K562 (cell line): ENCODE measurements around the gene MON2. TPM values are rescaled to one million over a fixed set of nuclear protein-coding genes. Genes with fewer than 3 reads are reported as not detected.
A peak's percentile ranks its signal among the peaks of the same experiment; 100 is the strongest.
"Not testable (repeated sequence)": the region's sequence is repeated elsewhere in the genome, so short reads cannot be mapped to it uniquely, and the experiment has no call there.

ENCODE experiments used
- ATAC-seq: fragments of 200-7000 bp; cut with Tn5 transposase; 3 replicates; pipeline ENCODE4 v1.9.1; 2020; ENCODE audit warnings: moderate library complexity
- BruUV-seq: library from RNA; stranded (reverse); fragments of 400-500 nt; replicated peaks from 2 replicates; lab custom pipeline; 2021; lab: Mats Ljungman, UMichigan
- CTCF ChIA-PET: fragments of 300-600 bp; formaldehyde crosslinking; extraction: SDS; loops from one replicate; lab custom pipeline; 2021; ENCODE audit warnings: low intra/inter-chr PET ratio; lab: Yijun Ruan, JAX
- POLR2A ChIA-PET: fragments of 300-600, 350-650 bp; sonication (Branson Sonifier 250); formaldehyde crosslinking; extraction: SDS; loops from one replicate; lab custom pipeline; 2021; ENCODE audit warnings: antibody characterized with exemption, inconsistent platforms; lab: Yijun Ruan, JAX
- DNase-seq, 4 experiments: peaks; one replicate each; pipeline versions ENCODE4 v3.0.0 to v3.0.0-alpha.2; 2011 to 2018; ENCODE audit warnings: low spot score in 3 of 4, mixed read lengths in 3 of 4; ENCODE audit errors: extremely low read depth in 1 of 4
- FAIRE-seq: peaks from 2 replicates; lab custom pipeline; 2011; peaks lifted over from hg19 to GRCh38; lab: Jason Lieb, UNC
- H2AFZ ChIP-seq: 2 replicates; pipeline ENCODE4 v1.6.0; 2011; ENCODE audit warnings: low read depth, low read length, control low read depth, inconsistent platforms
- H3K27ac ChIP-seq: fragments of 200-600 bp; 3 replicates; pipeline ENCODE4 v1.8.0; 2011; ENCODE audit warnings: low read depth, mild to moderate bottlenecking, control low read depth, inconsistent platforms, low read length, moderate library complexity, mixed read lengths; ENCODE audit errors: extremely low read depth
- H3K27me3 ChIP-seq, 2 experiments: fragments of 300-600 bp in 1 of 2; 2 replicates in 1 of 2; 3 replicates in 1 of 2; pipeline versions ENCODE4 v1.6.0 to v1.8.0; 2011; ENCODE audit warnings: inconsistent platforms in 2 of 2, low read length in 2 of 2, mild to moderate bottlenecking in 1 of 2, mixed read lengths in 1 of 2, moderate library complexity in 1 of 2; ENCODE audit not compliant: control insufficient read depth in 2 of 2, insufficient read depth in 2 of 2
- H3K36me3 ChIP-seq: fragments of 300-600 bp; 3 replicates; pipeline ENCODE4 v1.8.0; 2011; ENCODE audit warnings: mild to moderate bottlenecking, low read length, inconsistent platforms; ENCODE audit not compliant: control insufficient read depth, insufficient read depth
- H3K4me1 ChIP-seq, 2 experiments: fragments of 200-600 bp in 1 of 2; replicated peaks in 1 of 2; 2 replicates in 1 of 2; 3 replicates in 1 of 2; pipeline versions ENCODE4 v1.5.1 to v1.8.0; 2011; ENCODE audit warnings: inconsistent platforms in 2 of 2, low read length in 2 of 2, mild to moderate bottlenecking in 1 of 2, mixed read lengths in 1 of 2, moderate library complexity in 1 of 2; ENCODE audit not compliant: control insufficient read depth in 2 of 2, insufficient read depth in 2 of 2
- H3K4me2 ChIP-seq: 2 replicates; pipeline ENCODE4 v1.6.1; 2011; ENCODE audit warnings: low read length, control low read depth, inconsistent platforms, mixed read lengths; ENCODE audit not compliant: insufficient read depth
- H3K4me3 ChIP-seq: fragments of 200-600 bp; sonication (generic), shearing (Covaris generic); 2 replicates; pipeline ENCODE4 v1.5.1; 2016; ENCODE audit warnings: control low read depth, inconsistent platforms
- H3K79me2 ChIP-seq: fragments of 200-600 bp; 3 replicates; pipeline ENCODE4 v1.8.0; 2011; ENCODE audit warnings: low read length, inconsistent platforms; ENCODE audit not compliant: control insufficient read depth, insufficient read depth
- H3K9ac ChIP-seq, 2 experiments: 2 replicates each; pipeline versions ENCODE4 v1.6.0 to v1.6.1; 2011; ENCODE audit warnings: low read depth in 2 of 2, low read length in 2 of 2, control low read depth in 1 of 2, inconsistent platforms in 1 of 2, mild to moderate bottlenecking in 1 of 2, mixed read lengths in 1 of 2; ENCODE audit not compliant: insufficient read depth in 1 of 2
- H3K9me1 ChIP-seq: one replicate; pipeline ENCODE4 v1.6.0; 2011; ENCODE audit warnings: inconsistent platforms, mild to moderate bottlenecking, low read length, moderate library complexity; ENCODE audit not compliant: control insufficient read depth, insufficient read depth
- H3K9me3 ChIP-seq: replicated peaks from 2 replicates; pipeline ENCODE4 v1.5.1; 2011; ENCODE audit warnings: low read depth, low read length, inconsistent platforms; ENCODE audit not compliant: control insufficient read depth, insufficient read depth
- H4K20me1 ChIP-seq: replicated peaks from 2 replicates; pipeline ENCODE4 v1.6.1; 2011; ENCODE audit warnings: low read length, inconsistent platforms, mixed read lengths; ENCODE audit not compliant: control insufficient read depth, insufficient read depth
- ELF4 ChIP-seq: fragments of 450-650 bp; formaldehyde crosslinking; IDR thresholded peaks from 2 replicates; pipeline ENCODE4 v1.4.0; 2022; ENCODE audit warnings: missing genetic modification characterization
- FOXJ3 ChIP-seq: sonication (generic); formaldehyde crosslinking; IDR thresholded peaks from 2 replicates; pipeline ENCODE4 v1.4.0; 2020; ENCODE audit warnings: mild to moderate bottlenecking, missing genetic modification reagents
- KHSRP ChIP-seq: fragments of 450-650 bp; IDR thresholded peaks from 2 replicates; pipeline ENCODE4 v1.6.1; 2017
- MCM5 ChIP-seq: fragments of 450-650 bp; IDR thresholded peaks from 2 replicates; pipeline ENCODE4 v1.6.1; 2016; ENCODE audit warnings: low read depth
- MYBL2 ChIP-seq, 2 experiments: fragments of 450-650 bp in 1 of 2; sonication (generic) in 1 of 2; formaldehyde crosslinking in 1 of 2; IDR thresholded peaks; 2 replicates each; pipeline versions ENCODE4 v1.6.1 to v1.8.1; 2017 to 2022; ENCODE audit warnings: borderline replicate concordance in 1 of 2, inconsistent platforms in 1 of 2, low read depth in 1 of 2, mild to moderate bottlenecking in 1 of 2, missing genetic modification reagents in 1 of 2, moderate library complexity in 1 of 2
- NFE2L1 ChIP-seq: fragments of 450-650 bp; IDR thresholded peaks from 2 replicates; pipeline ENCODE4 v1.6.1; 2016; ENCODE audit warnings: missing genetic modification characterization, low read depth, mild to moderate bottlenecking, missing compliant biosample characterization, moderate library complexity, borderline replicate concordance
- PML ChIP-seq: IDR thresholded peaks from 2 replicates; pipeline ENCODE4 v1.6.1; 2012; ENCODE audit warnings: low read length, inconsistent platforms
- SMAD1 ChIP-seq: fragments of 150-350 bp; IDR thresholded peaks from 2 replicates; pipeline ENCODE4 v1.6.1; 2014; ENCODE audit warnings: low read length, low read depth; ENCODE audit not compliant: partially characterized antibody
- XRCC4 ChIP-seq: IDR thresholded peaks from one replicate; pipeline ENCODE4 v1.6.1; 2011; ENCODE audit not compliant: insufficient read depth, insufficient read length; ENCODE audit errors: extremely low read depth
- ZNF431 ChIP-seq: sonication (generic); formaldehyde crosslinking; IDR thresholded peaks from 2 replicates; pipeline ENCODE4 v1.8.0; 2022; ENCODE audit warnings: mild to moderate bottlenecking, missing genetic modification reagents
- WGBS: fragments of 100-300 bp; shearing (Covaris generic); methylation state at CpG from one replicate; pipeline ENCODE4 v1.1.6; 2016; ENCODE audit warnings: low coverage, mixed read lengths; ENCODE audit not compliant: insufficient coverage; ENCODE audit errors: missing lambda C conversion rate; 5-methylcytosine and 5-hydroxymethylcytosine counted together
- in situ Hi-C: fragments of 300-500 bp; cut with MboI; formaldehyde crosslinking; loops from 4 replicates; pipeline ENCODE4 v1.15.0; 2018; ENCODE audit warnings: inconsistent platforms, mixed read lengths
- intact Hi-C: fragments of 100-400 bp; cut with micrococcal nuclease; formaldehyde crosslinking; loops from 2 replicates; pipeline ENCODE4 v1.14.2; 2022
- polyA plus RNA-seq, 8 experiments: library from polyadenylated mRNA; depleted of rRNA in 4 of 8; stranded (reverse) in 5 of 8; unstranded in 3 of 8; fragments of >200 nt; fragmentation: Nextera tagmentation in 2 of 8; fragmentation: Illumina TruSeq in 1 of 8; extraction: Ambion mirVana in 2 of 8; extraction: Trizol in 1 of 8; gene quantifications; 2 replicates each; pipeline versions ENCODE4 v1.2.1 to v1.2.3, GENCODE V29; 2011 to 2014; ENCODE audit warnings: inconsistent platforms in 1 of 8, missing spikeins in 1 of 8
- total RNA-seq, 7 experiments: library from RNA; depleted of rRNA in 6 of 7; stranded (reverse); fragments of >200 nt in 6 of 7; fragmentation: Illumina TruSeq in 2 of 7; extraction: Trizol in 2 of 7; gene quantifications; 2 replicates each; pipeline versions ENCODE4 v1.2.1 to v1.2.3, GENCODE V29; 2011 to 2021; ENCODE audit warnings: low replicate concordance in 1 of 7
- TF ChIP-seq, protein P1 (sequence below): sonication (generic); formaldehyde crosslinking; IDR thresholded peaks from 2 replicates; pipeline ENCODE4 v1.9.0; 2022; ENCODE audit warnings: mild to moderate bottlenecking, missing genetic modification reagents
- TF ChIP-seq, protein P2 (sequence below): fragments of 450-650 bp; formaldehyde crosslinking; IDR thresholded peaks from 2 replicates; pipeline ENCODE4 v1.4.0; 2020; ENCODE audit warnings: mild to moderate bottlenecking, mixed read lengths
- TF ChIP-seq, protein P3 (sequence below): fragments of 250-450 bp; sonication (Bioruptor Pico); IDR thresholded peaks from 2 replicates; pipeline ENCODE4 v1.5.0; 2020; ENCODE audit warnings: mild to moderate bottlenecking, borderline replicate concordance

MON2 gene
- total and polyA plus RNA-seq, 9 of the 15 experiments (the other 6 are each of a cell fraction or from before 2014, with no cell fraction given), result 3.6 to 31.6 (median 16.8) TPM

DNA sequence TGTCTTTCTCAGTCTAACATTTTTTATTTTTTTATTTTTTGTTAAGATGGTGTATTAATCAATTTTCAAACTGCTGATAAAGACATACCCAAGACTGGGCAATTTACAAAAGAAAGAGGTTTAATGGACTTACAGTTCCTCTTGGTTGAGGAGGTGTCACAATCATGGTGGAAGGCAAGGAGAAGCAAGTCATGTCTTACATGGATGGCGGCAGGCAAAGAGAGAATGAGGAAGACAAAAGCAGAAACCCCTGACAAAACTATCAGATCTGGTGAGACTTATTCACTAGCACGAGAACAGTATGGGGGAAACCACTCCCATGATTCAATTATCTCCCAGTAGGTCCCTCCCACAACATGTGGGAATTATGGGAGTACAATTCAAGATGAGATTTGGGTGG is 11.2 kb upstream of the MON2 start:
- H3K9ac ChIP-seq, CTCF ChIA-PET, H3K4me3 ChIP-seq, H3K4me2 ChIP-seq, H3K9me3 ChIP-seq, POLR2A ChIA-PET, H4K20me1 ChIP-seq, in situ Hi-C loops, ATAC-seq, H3K27ac ChIP-seq, H3K36me3 ChIP-seq, H3K4me1 ChIP-seq, DNase-seq, intact Hi-C loops, H3K9me1 ChIP-seq, H2AFZ ChIP-seq, H3K27me3 ChIP-seq, FAIRE-seq, BruUV-seq, H3K79me2 ChIP-seq: not testable (repeated sequence)
- WGBS, result 3% methylated on average over 2 of the region's 2 CpGs
- TF ChIP-seq ZNF431 (CRISPR knock-in tag), result peak; percentile 89

DNA sequence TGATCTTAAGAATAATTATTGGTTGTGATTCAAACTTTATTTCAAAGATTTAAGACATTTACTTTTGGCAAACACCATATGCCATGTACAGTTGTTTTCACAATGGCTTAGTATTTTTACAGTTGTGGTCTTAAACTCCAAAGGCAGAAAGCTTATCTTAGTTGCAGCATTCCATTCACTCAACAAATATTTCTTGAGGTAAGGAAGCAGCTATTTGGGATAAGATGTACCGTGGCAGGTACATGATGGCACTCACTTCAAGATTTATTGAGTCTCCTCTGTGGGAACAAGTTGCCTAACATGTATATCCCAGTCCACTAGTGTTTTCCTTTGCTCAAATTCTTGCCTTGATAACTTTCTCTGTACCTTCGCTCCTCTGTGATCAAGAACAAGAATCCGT is 8.0 kb upstream of the MON2 start:
- H3K27ac ChIP-seq, result no peak overlapping the region
- no peak overlapping the region for H3K4me3 ChIP-seq
- H3K79me2 ChIP-seq, result no peaks in the 10 kb centered on the region
- no peak overlapping the region for H3K4me2 ChIP-seq
- no peaks in the 10 kb centered on the region for H3K9me1 ChIP-seq
- H2AFZ ChIP-seq, result no peak overlapping the region
- WGBS, result 19% methylated on average over 3 of the region's 3 CpGs
- no peaks in the 10 kb centered on the region for H4K20me1 ChIP-seq
- no peaks in the 10 kb centered on the region for H3K27me3 ChIP-seq
- intact Hi-C loops (no loop called here), in situ Hi-C loops (no loop called here)
- no peaks in the 10 kb centered on the region for H3K4me1 ChIP-seq
- DNase-seq (no peak), ATAC-seq (no peak), FAIRE-seq (no peak)
- no peak overlapping the region for H3K9ac ChIP-seq
- CTCF ChIA-PET, result interaction anchor here (0.7 kb wide), 1 partner anchor 63 kb away, joined by 3 read pairs; no protein-coding TSS in a partner anchor
- no TSS peak for BruUV-seq
- H3K36me3 ChIP-seq, result no peaks in the 10 kb centered on the region
- H3K9me3 ChIP-seq, result no peaks in the 10 kb centered on the region; the same call in 1 of the 2 replicates
- POLR2A ChIA-PET, result no interaction called here
- TF ChIP-seq KHSRP (no peak), NFE2L1 (no peak), XRCC4 (no peak), FOXJ3 (no peak), MYBL2 (IDR thresholded peaks at IDR 0.05; ENCODE audit: low read depth) (no peak), MYBL2 (CRISPR knock-in tag; IDR thresholded peaks at IDR 0.05; ENCODE audit: borderline replicate concordance) (no peak), SMAD1 (no peak), PML (no peak), ELF4 (CRISPR knock-in tag) (no peak), MCM5 (no peak)
- TF ChIP-seq, protein P1, sequence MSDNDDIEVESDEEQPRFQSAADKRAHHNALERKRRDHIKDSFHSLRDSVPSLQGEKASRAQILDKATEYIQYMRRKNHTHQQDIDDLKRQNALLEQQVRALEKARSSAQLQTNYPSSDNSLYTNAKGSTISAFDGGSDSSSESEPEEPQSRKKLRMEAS (CRISPR knock-in tag), result no peak
- TF ChIP-seq, protein P2, sequence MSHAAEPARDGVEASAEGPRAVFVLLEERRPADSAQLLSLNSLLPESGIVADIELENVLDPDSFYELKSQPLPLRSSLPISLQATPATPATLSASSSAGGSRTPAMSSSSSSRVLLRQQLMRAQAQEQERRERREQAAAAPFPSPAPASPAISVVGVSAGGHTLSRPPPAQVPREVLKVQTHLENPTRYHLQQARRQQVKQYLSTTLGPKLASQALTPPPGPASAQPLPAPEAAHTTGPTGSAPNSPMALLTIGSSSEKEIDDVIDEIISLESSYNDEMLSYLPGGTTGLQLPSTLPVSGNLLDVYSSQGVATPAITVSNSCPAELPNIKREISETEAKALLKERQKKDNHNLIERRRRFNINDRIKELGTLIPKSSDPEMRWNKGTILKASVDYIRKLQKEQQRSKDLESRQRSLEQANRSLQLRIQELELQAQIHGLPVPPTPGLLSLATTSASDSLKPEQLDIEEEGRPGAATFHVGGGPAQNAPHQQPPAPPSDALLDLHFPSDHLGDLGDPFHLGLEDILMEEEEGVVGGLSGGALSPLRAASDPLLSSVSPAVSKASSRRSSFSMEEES (CRISPR knock-in tag), result no peak
- TF ChIP-seq, protein P3, sequence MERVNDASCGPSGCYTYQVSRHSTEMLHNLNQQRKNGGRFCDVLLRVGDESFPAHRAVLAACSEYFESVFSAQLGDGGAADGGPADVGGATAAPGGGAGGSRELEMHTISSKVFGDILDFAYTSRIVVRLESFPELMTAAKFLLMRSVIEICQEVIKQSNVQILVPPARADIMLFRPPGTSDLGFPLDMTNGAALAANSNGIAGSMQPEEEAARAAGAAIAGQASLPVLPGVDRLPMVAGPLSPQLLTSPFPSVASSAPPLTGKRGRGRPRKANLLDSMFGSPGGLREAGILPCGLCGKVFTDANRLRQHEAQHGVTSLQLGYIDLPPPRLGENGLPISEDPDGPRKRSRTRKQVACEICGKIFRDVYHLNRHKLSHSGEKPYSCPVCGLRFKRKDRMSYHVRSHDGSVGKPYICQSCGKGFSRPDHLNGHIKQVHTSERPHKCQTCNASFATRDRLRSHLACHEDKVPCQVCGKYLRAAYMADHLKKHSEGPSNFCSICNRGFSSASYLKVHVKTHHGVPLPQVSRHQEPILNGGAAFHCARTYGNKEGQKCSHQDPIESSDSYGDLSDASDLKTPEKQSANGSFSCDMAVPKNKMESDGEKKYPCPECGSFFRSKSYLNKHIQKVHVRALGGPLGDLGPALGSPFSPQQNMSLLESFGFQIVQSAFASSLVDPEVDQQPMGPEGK (CRISPR knock-in tag), result no peak
